K562 (cell line): ENCODE data around the gene IFNAR2. TPM values are rescaled to one million over a fixed set of nuclear protein-coding genes. Genes with fewer than 3 reads are reported as not detected.

Experiments used
- ATAC-seq: fragments of 200-7000 bp; cut with Tn5 transposase; 3 replicates; pipeline ENCODE4 v1.9.1; 2020; ENCODE audit warnings: moderate library complexity
- BruUV-seq: library from RNA; stranded (reverse); fragments of 400-500 nt; replicated peaks from 2 replicates; lab custom pipeline; 2021; lab: Mats Ljungman, UMichigan
- CTCF ChIA-PET: fragments of 300-600 bp; formaldehyde crosslinking; extraction: SDS; loops from one replicate; lab custom pipeline; 2021; ENCODE audit warnings: low intra/inter-chr PET ratio; lab: Yijun Ruan, JAX
- POLR2A ChIA-PET: fragments of 300-600, 350-650 bp; sonication (Branson Sonifier 250); formaldehyde crosslinking; extraction: SDS; loops from one replicate; lab custom pipeline; 2021; ENCODE audit warnings: antibody characterized with exemption, inconsistent platforms; lab: Yijun Ruan, JAX
- DNase-seq, 4 experiments: peaks; one replicate each; pipeline versions ENCODE4 v3.0.0 to v3.0.0-alpha.2; 2011 to 2018; ENCODE audit warnings: low spot score in 3 of 4, mixed read lengths in 3 of 4; ENCODE audit errors: extremely low read depth in 1 of 4
- FAIRE-seq: peaks from 2 replicates; lab custom pipeline; 2011; peaks lifted over from hg19 to GRCh38; lab: Jason Lieb, UNC
- H2AFZ ChIP-seq: 2 replicates; pipeline ENCODE4 v1.6.0; 2011; ENCODE audit warnings: low read depth, low read length, control low read depth, inconsistent platforms
- H3K27ac ChIP-seq: fragments of 200-600 bp; 3 replicates; pipeline ENCODE4 v1.8.0; 2011; ENCODE audit warnings: low read depth, mild to moderate bottlenecking, control low read depth, inconsistent platforms, low read length, moderate library complexity, mixed read lengths; ENCODE audit errors: extremely low read depth
- H3K27me3 ChIP-seq, 2 experiments: fragments of 300-600 bp in 1 of 2; 2 replicates in 1 of 2; 3 replicates in 1 of 2; pipeline versions ENCODE4 v1.6.0 to v1.8.0; 2011; ENCODE audit warnings: inconsistent platforms in 2 of 2, low read length in 2 of 2, mild to moderate bottlenecking in 1 of 2, mixed read lengths in 1 of 2, moderate library complexity in 1 of 2; ENCODE audit not compliant: control insufficient read depth in 2 of 2, insufficient read depth in 2 of 2
- H3K36me3 ChIP-seq: fragments of 300-600 bp; 3 replicates; pipeline ENCODE4 v1.8.0; 2011; ENCODE audit warnings: mild to moderate bottlenecking, low read length, inconsistent platforms; ENCODE audit not compliant: control insufficient read depth, insufficient read depth
- H3K4me1 ChIP-seq, 2 experiments: fragments of 200-600 bp in 1 of 2; replicated peaks in 1 of 2; 2 replicates in 1 of 2; 3 replicates in 1 of 2; pipeline versions ENCODE4 v1.5.1 to v1.8.0; 2011; ENCODE audit warnings: inconsistent platforms in 2 of 2, low read length in 2 of 2, mild to moderate bottlenecking in 1 of 2, mixed read lengths in 1 of 2, moderate library complexity in 1 of 2; ENCODE audit not compliant: control insufficient read depth in 2 of 2, insufficient read depth in 2 of 2
- H3K4me2 ChIP-seq: 2 replicates; pipeline ENCODE4 v1.6.1; 2011; ENCODE audit warnings: low read length, control low read depth, inconsistent platforms, mixed read lengths; ENCODE audit not compliant: insufficient read depth
- H3K4me3 ChIP-seq: fragments of 200-600 bp; sonication (generic), shearing (Covaris generic); 2 replicates; pipeline ENCODE4 v1.5.1; 2016; ENCODE audit warnings: control low read depth, inconsistent platforms
- H3K79me2 ChIP-seq: fragments of 200-600 bp; 3 replicates; pipeline ENCODE4 v1.8.0; 2011; ENCODE audit warnings: low read length, inconsistent platforms; ENCODE audit not compliant: control insufficient read depth, insufficient read depth
- H3K9ac ChIP-seq, 2 experiments: 2 replicates each; pipeline versions ENCODE4 v1.6.0 to v1.6.1; 2011; ENCODE audit warnings: low read depth in 2 of 2, low read length in 2 of 2, control low read depth in 1 of 2, inconsistent platforms in 1 of 2, mild to moderate bottlenecking in 1 of 2, mixed read lengths in 1 of 2; ENCODE audit not compliant: insufficient read depth in 1 of 2
- H3K9me1 ChIP-seq: one replicate; pipeline ENCODE4 v1.6.0; 2011; ENCODE audit warnings: inconsistent platforms, mild to moderate bottlenecking, low read length, moderate library complexity; ENCODE audit not compliant: control insufficient read depth, insufficient read depth
- H3K9me3 ChIP-seq: replicated peaks from 2 replicates; pipeline ENCODE4 v1.5.1; 2011; ENCODE audit warnings: low read depth, low read length, inconsistent platforms; ENCODE audit not compliant: control insufficient read depth, insufficient read depth
- H4K20me1 ChIP-seq: replicated peaks from 2 replicates; pipeline ENCODE4 v1.6.1; 2011; ENCODE audit warnings: low read length, inconsistent platforms, mixed read lengths; ENCODE audit not compliant: control insufficient read depth, insufficient read depth
- CTCF ChIP-seq, 3 experiments: IDR thresholded peaks in 2 of 3; conservative IDR thresholded peaks in 1 of 3; 2 replicates each; pipeline ENCODE4 v1.5.1; 2011 to 2012; ENCODE audit warnings: low read length in 3 of 3, mild to moderate bottlenecking in 3 of 3, control low read depth in 2 of 3, improper control_type of control experiment in 1 of 3, inconsistent platforms in 1 of 3, low read depth in 1 of 3, mixed read lengths in 1 of 3, moderate library complexity in 1 of 3; ENCODE audit not compliant: insufficient read depth in 2 of 3
- ESRRA ChIP-seq: fragments of 450-650 bp; IDR thresholded peaks from 2 replicates; pipeline ENCODE4 v1.6.1; 2014; ENCODE audit warnings: low read depth, mild to moderate bottlenecking, moderate library complexity, borderline replicate concordance
- JUN ChIP-seq, 2 experiments: sonication (generic) in 1 of 2; formaldehyde crosslinking in 1 of 2; IDR thresholded peaks; 2 replicates each; pipeline versions ENCODE4 v1.6.1 to v1.8.0; 2012 to 2022; ENCODE audit warnings: borderline replicate concordance in 2 of 2, mild to moderate bottlenecking in 2 of 2, improper control_type of control experiment in 1 of 2, low read depth in 1 of 2, low read length in 1 of 2, missing genetic modification reagents in 1 of 2
- MCM7 ChIP-seq, 2 experiments: fragments of 450-650 bp; IDR thresholded peaks; 2 replicates each; pipeline ENCODE4 v1.6.1; 2016 to 2018
- RBBP5 ChIP-seq: fragments of 200-600 bp; sonication (generic); IDR thresholded peaks from 2 replicates; pipeline ENCODE4 v1.6.1; 2012; ENCODE audit warnings: borderline replicate concordance, mild to moderate bottlenecking, low read length, control low read depth, inconsistent platforms; ENCODE audit not compliant: insufficient read depth, poor library complexity, severe bottlenecking
- WGBS: fragments of 100-300 bp; shearing (Covaris generic); methylation state at CpG from one replicate; pipeline ENCODE4 v1.1.6; 2016; ENCODE audit warnings: low coverage, mixed read lengths; ENCODE audit not compliant: insufficient coverage; ENCODE audit errors: missing lambda C conversion rate; 5-methylcytosine and 5-hydroxymethylcytosine counted together
- in situ Hi-C: fragments of 300-500 bp; cut with MboI; formaldehyde crosslinking; loops from 4 replicates; pipeline ENCODE4 v1.15.0; 2018; ENCODE audit warnings: inconsistent platforms, mixed read lengths
- intact Hi-C: fragments of 100-400 bp; cut with micrococcal nuclease; formaldehyde crosslinking; loops from 2 replicates; pipeline ENCODE4 v1.14.2; 2022
- polyA plus RNA-seq, 8 experiments: library from polyadenylated mRNA; depleted of rRNA in 4 of 8; stranded (reverse) in 5 of 8; unstranded in 3 of 8; fragments of >200 nt; fragmentation: Nextera tagmentation in 2 of 8; fragmentation: Illumina TruSeq in 1 of 8; extraction: Ambion mirVana in 2 of 8; extraction: Trizol in 1 of 8; gene quantifications; 2 replicates each; pipeline versions ENCODE4 v1.2.1 to v1.2.3, GENCODE V29; 2011 to 2014; ENCODE audit warnings: inconsistent platforms in 1 of 8, missing spikeins in 1 of 8
- total RNA-seq, 7 experiments: library from RNA; depleted of rRNA in 6 of 7; stranded (reverse); fragments of >200 nt in 6 of 7; fragmentation: Illumina TruSeq in 2 of 7; extraction: Trizol in 2 of 7; gene quantifications; 2 replicates each; pipeline versions ENCODE4 v1.2.1 to v1.2.3, GENCODE V29; 2011 to 2021; ENCODE audit warnings: low replicate concordance in 1 of 7

Gene IFNAR2
- total and polyA plus RNA-seq, 9 of the 15 experiments (the other 6 are each of a cell fraction or from before 2014, with no cell fraction given) = 1.7 to 48.3 (median 8.4) TPM

GRCh38 chr21:33203371-33203724, 26.4 kb upstream of the IFNAR2 start:
- H3K9me3 ChIP-seq = 0 out of 2 replicates have a peak, but pooled peaks cover 3% of the 10 kb centered on the region
- CTCF ChIA-PET = interaction anchor here (0.6 kb wide), 1 partner anchor 250 kb away, joined by 3 read pairs; no protein-coding TSS in a partner anchor
- BruUV-seq = no TSS peak
- no peak overlapping the region for H3K4me3 ChIP-seq
- H3K27ac ChIP-seq = no peak overlapping the region
- H3K9ac ChIP-seq = peak overlapping the region in 1 of 2 experiments; percentile 62; a peak in 1 of 4 replicates
- in situ Hi-C loops (loop anchor here (5.0 kb wide), 1 partner anchor 54 kb away; no protein-coding TSS in a partner anchor), intact Hi-C loops (no loop called here)
- no peaks in the 10 kb centered on the region for H3K9me1 ChIP-seq
- no peaks in the 10 kb centered on the region for H3K79me2 ChIP-seq
- peak overlapping the region; percentile 11; the same call in 1 of the 2 replicates for H2AFZ ChIP-seq
- WGBS = 27% methylated on average over 5 of the region's 5 CpGs
- no peaks in the 10 kb centered on the region for H3K27me3 ChIP-seq
- H4K20me1 ChIP-seq = no peaks in the 10 kb centered on the region
- no peak for FAIRE-seq
- DNase-seq = no peak
- H3K36me3 ChIP-seq = no peaks in the 10 kb centered on the region
- peaks cover 2 to 12% of the 10 kb centered on the region in 2 experiments; a peak in 4 of 5 replicates for H3K4me1 ChIP-seq
- POLR2A ChIA-PET = interaction anchor here (0.6 to 1.0 kb wide), 5 partner anchors 28 to 238 kb away, joined by 3 to 4 read pairs (median 3); partner anchors contain the start of gene IFNAR1
- TF ChIP-seq JUN (IDR thresholded peaks at IDR 0.05; ENCODE audit: borderline replicate concordance, low read depth, low read length) (no peak), JUN (CRISPR knock-in tag; IDR thresholded peaks at IDR 0.05; ENCODE audit: borderline replicate concordance) (no peak), ESRRA (peak; percentile 46; the same call in 1 of the 2 replicates)
- ATAC-seq = no peak; the same call in 2 of the 3 replicates
- no peak overlapping the region for H3K4me2 ChIP-seq

- Histone ChIP-seq H3K9me1 (no peaks in the 10 kb centered on the region), H3K27ac (no peak overlapping the region), H3K79me2 (no peaks in the 10 kb centered on the region), H3K9ac (no peak overlapping the region), H3K9me3 (0 out of 2 replicates have a peak, but pooled peaks cover 3% of the 10 kb centered on the region), H3K4me2 (no peak overlapping the region), H3K4me3 (no peak overlapping the region), H3K4me1 (peaks cover 2 to 12% of the 10 kb centered on the region in 2 experiments; a peak in 4 of 5 replicates), H3K36me3 (no peaks in the 10 kb centered on the region), H4K20me1 (no peaks in the 10 kb centered on the region), H2AFZ (no peak overlapping the region), H3K27me3 (no peaks in the 10 kb centered on the region)
- no TSS peak for BruUV-seq
- intact Hi-C loops = no loop called here
- WGBS = 29% methylated on average over 5 of the region's 5 CpGs
- POLR2A ChIA-PET = no interaction called here
- ATAC-seq (peak; percentile 27; the same call in 2 of the 3 replicates), DNase-seq (no peak), FAIRE-seq (no peak)
- CTCF ChIA-PET = no interaction called here
- in situ Hi-C loops = no loop called here
- no peak for TF ChIP-seq MCM7 (IDR thresholded peaks at IDR 0.05)
- 0 out of 6 replicates have a peak, but pooled peaks of 1 of the 3 experiments have one; percentile 11 for TF ChIP-seq CTCF (IDR thresholded peaks at IDR 0.05 in 2 of 3, conservative IDR thresholded peaks at IDR 0.05 in 1 of 3; ENCODE audit: insufficient read depth in 2 of 3, low read depth in 1 of 3, low read length in 3 of 3)
- no peak for TF ChIP-seq RBBP5
Measured at GRCh38 chr21:33205476-33205875, 24.3 kb upstream of the IFNAR2 start.
